H9 (cell line): Measurements from ENCODE around the gene PLXNC1. TPM values are rescaled to one million over a fixed set of nuclear protein-coding genes. Genes with fewer than 3 reads are reported as not detected.

Source experiments
- DNase-seq: peaks from one replicate; pipeline ENCODE4 v3.0.0-alpha.2; 2017
- H2AFZ ChIP-seq: one replicate; pipeline ENCODE4 v1.6.1; 2013; ENCODE audit warnings: mild to moderate bottlenecking, low read length, control low read depth, moderate library complexity
- H2AK5ac ChIP-seq: 2 replicates; pipeline ENCODE4 v1.6.1; 2013; ENCODE audit warnings: low read length, control low read depth, mixed read lengths; ENCODE audit not compliant: insufficient read length
- H2BK120ac ChIP-seq: one replicate; pipeline ENCODE4 v1.6.1; 2013; ENCODE audit warnings: low read depth, mild to moderate bottlenecking, low read length, control low read depth, inconsistent platforms; ENCODE audit not compliant: poor library complexity, severe bottlenecking
- H2BK12ac ChIP-seq: 2 replicates; pipeline ENCODE4 v1.6.1; 2013; ENCODE audit warnings: low read length, control low read depth, mixed read lengths, low read depth; ENCODE audit not compliant: insufficient read length
- H2BK15ac ChIP-seq: 2 replicates; pipeline ENCODE4 v1.6.1; 2013; ENCODE audit warnings: low read depth, low read length, control low read depth
- H2BK20ac ChIP-seq: one replicate; pipeline ENCODE4 v1.6.1; 2013; ENCODE audit warnings: low read depth, mild to moderate bottlenecking, low read length, control low read depth, inconsistent platforms; ENCODE audit not compliant: poor library complexity, severe bottlenecking
- H2BK5ac ChIP-seq: 2 replicates; pipeline ENCODE4 v1.6.1; 2013; ENCODE audit warnings: low read length, control low read depth, mixed read lengths; ENCODE audit not compliant: insufficient read length
- H3K14ac ChIP-seq: 2 replicates; pipeline ENCODE4 v1.6.1; 2013; ENCODE audit warnings: low read length, control low read depth; ENCODE audit not compliant: insufficient read depth
- H3K18ac ChIP-seq: 2 replicates; pipeline ENCODE4 v1.6.1; 2013; ENCODE audit warnings: low read depth, mild to moderate bottlenecking, mixed read lengths, low read length, control low read depth; ENCODE audit not compliant: insufficient read length
- H3K23ac ChIP-seq: 2 replicates; pipeline ENCODE4 v1.6.1; 2013; ENCODE audit warnings: low read length, control low read depth, mixed read lengths, low read depth; ENCODE audit not compliant: insufficient read length
- H3K23me2 ChIP-seq: 2 replicates; pipeline ENCODE4 v1.6.1; 2013; ENCODE audit warnings: low read depth, mild to moderate bottlenecking, mixed read lengths, low read length, control low read depth; ENCODE audit not compliant: insufficient read length, poor library complexity, severe bottlenecking
- H3K27ac ChIP-seq: 2 replicates; pipeline ENCODE4 v1.5.1; 2013; ENCODE audit warnings: low read length, control low read depth, mixed read lengths, low read depth; ENCODE audit not compliant: insufficient read length
- H3K27me3 ChIP-seq: 2 replicates; pipeline ENCODE4 v1.6.1; 2013; ENCODE audit warnings: low read length, control low read depth, inconsistent platforms; ENCODE audit not compliant: insufficient read depth
- H3K4ac ChIP-seq: 2 replicates; pipeline ENCODE4 v1.6.1; 2013; ENCODE audit warnings: low read depth, mild to moderate bottlenecking, control low read depth, inconsistent platforms, low read length, moderate library complexity
- H3K4me1 ChIP-seq: 2 replicates; pipeline ENCODE4 v1.6.1; 2013; ENCODE audit warnings: low read length, control low read depth, inconsistent platforms; ENCODE audit not compliant: insufficient read depth
- H3K4me2 ChIP-seq: 2 replicates; pipeline ENCODE4 v1.6.1; 2013; ENCODE audit warnings: low read length, control low read depth, mixed read lengths; ENCODE audit not compliant: insufficient read length, insufficient read depth
- H3K56ac ChIP-seq: 2 replicates; pipeline ENCODE4 v1.6.1; 2013; ENCODE audit warnings: low read depth, mild to moderate bottlenecking, mixed read lengths, low read length, control low read depth; ENCODE audit not compliant: insufficient read length
- H3K79me1 ChIP-seq: 2 replicates; pipeline ENCODE4 v1.6.1; 2013; ENCODE audit warnings: low read depth, mild to moderate bottlenecking, moderate library complexity, low read length, control low read depth, inconsistent platforms; ENCODE audit not compliant: insufficient read depth, poor library complexity, severe bottlenecking
- H3K79me2 ChIP-seq: 2 replicates; pipeline ENCODE4 v1.6.1; 2013; ENCODE audit warnings: low read length, control low read depth, inconsistent platforms; ENCODE audit not compliant: insufficient read depth
- H3K9ac ChIP-seq: 2 replicates; pipeline ENCODE4 v1.6.1; 2013; ENCODE audit warnings: low read length, control low read depth, mixed read lengths; ENCODE audit not compliant: insufficient read length; ENCODE audit errors: extremely low read depth
- H3K9me3 ChIP-seq: one replicate; pipeline ENCODE4 v1.6.1; 2013; ENCODE audit warnings: low read depth, low read length, inconsistent platforms; ENCODE audit not compliant: control insufficient read depth
- H3T11ph ChIP-seq: one replicate; pipeline ENCODE4 v1.6.1; 2013; ENCODE audit warnings: mild to moderate bottlenecking, low read length, control low read depth, inconsistent platforms
- H4K20me1 ChIP-seq: one replicate; pipeline ENCODE4 v1.6.1; 2013; ENCODE audit not compliant: control insufficient read depth, insufficient read length, insufficient read depth
- H4K5ac ChIP-seq: 2 replicates; pipeline ENCODE4 v1.6.1; 2013; ENCODE audit warnings: low read depth, mild to moderate bottlenecking, mixed read lengths, low read length, control low read depth; ENCODE audit not compliant: insufficient read length
- H4K8ac ChIP-seq: replicated peaks from 2 replicates; pipeline ENCODE4 v1.6.1; 2013; ENCODE audit warnings: low read length, control low read depth, mixed read lengths, low read depth; ENCODE audit not compliant: insufficient read length
- H4K91ac ChIP-seq: 2 replicates; pipeline ENCODE4 v1.6.1; 2013; ENCODE audit warnings: low read depth, mild to moderate bottlenecking, moderate library complexity, mixed read lengths, low read length, control low read depth; ENCODE audit not compliant: insufficient read length
- H3K27ac Mint-ChIP-seq, 3 experiments: 2 replicates in 2 of 3; 3 replicates in 1 of 3; pipeline ENCODE4 v1.8.0; 2020 to 2021; ENCODE audit warnings: mixed read lengths in 3 of 3, mild to moderate bottlenecking in 1 of 3, moderate library complexity in 1 of 3
- H3K27me3 Mint-ChIP-seq: 2 replicates; pipeline ENCODE4 v1.8.0; 2021; ENCODE audit warnings: low read depth, mild to moderate bottlenecking, moderate library complexity, mixed read lengths
- H3K36me3 Mint-ChIP-seq, 3 experiments: 2 replicates in 2 of 3; 3 replicates in 1 of 3; pipeline ENCODE4 v1.8.0; 2020 to 2021; ENCODE audit warnings: low read depth in 3 of 3, mixed read lengths in 3 of 3; ENCODE audit not compliant: insufficient read depth in 1 of 3
- H3K4me1 Mint-ChIP-seq, 2 experiments: 2 replicates each; pipeline ENCODE4 v1.8.0; 2020; ENCODE audit warnings: mixed read lengths in 2 of 2
- H3K4me3 Mint-ChIP-seq, 2 experiments: 2 replicates in 1 of 2; 3 replicates in 1 of 2; pipeline ENCODE4 v1.8.0; 2020 to 2021; ENCODE audit warnings: mild to moderate bottlenecking in 2 of 2, mixed read lengths in 2 of 2, moderate library complexity in 1 of 2
- H3K9me3 Mint-ChIP-seq, 2 experiments: 2 replicates in 1 of 2; 3 replicates in 1 of 2; pipeline ENCODE4 v1.8.0; 2020; ENCODE audit warnings: mild to moderate bottlenecking in 2 of 2, mixed read lengths in 2 of 2, moderate library complexity in 1 of 2
- WGBS: extraction: QIAGEN DNeasy Blood & Tissue Kit; methylation state at CpG from one replicate; pipeline ENCODE4 v1.1.7; 2013; ENCODE audit warnings: missing lambda C conversion rate, low lambda C conversion rate, mixed read lengths; ENCODE audit not compliant: insufficient read length; ENCODE audit errors: extremely low coverage; 5-methylcytosine and 5-hydroxymethylcytosine counted together
- total RNA-seq: library from RNA; stranded (reverse); gene quantifications from 2 replicates; pipeline ENCODE4 v1.2.1, GENCODE V29; 2021
- TF ChIP-seq, protein P1 (sequence below): fragments of 200-600 bp; sonication (generic); conservative IDR thresholded peaks from 3 replicates; pipeline ENCODE4 v1.8.0; 2021; ENCODE audit warnings: antibody characterized with exemption, mild to moderate bottlenecking

PLXNC1 gene
- total RNA-seq, 1 experiment from 2014 or later, result 1.2 TPM

DNA sequence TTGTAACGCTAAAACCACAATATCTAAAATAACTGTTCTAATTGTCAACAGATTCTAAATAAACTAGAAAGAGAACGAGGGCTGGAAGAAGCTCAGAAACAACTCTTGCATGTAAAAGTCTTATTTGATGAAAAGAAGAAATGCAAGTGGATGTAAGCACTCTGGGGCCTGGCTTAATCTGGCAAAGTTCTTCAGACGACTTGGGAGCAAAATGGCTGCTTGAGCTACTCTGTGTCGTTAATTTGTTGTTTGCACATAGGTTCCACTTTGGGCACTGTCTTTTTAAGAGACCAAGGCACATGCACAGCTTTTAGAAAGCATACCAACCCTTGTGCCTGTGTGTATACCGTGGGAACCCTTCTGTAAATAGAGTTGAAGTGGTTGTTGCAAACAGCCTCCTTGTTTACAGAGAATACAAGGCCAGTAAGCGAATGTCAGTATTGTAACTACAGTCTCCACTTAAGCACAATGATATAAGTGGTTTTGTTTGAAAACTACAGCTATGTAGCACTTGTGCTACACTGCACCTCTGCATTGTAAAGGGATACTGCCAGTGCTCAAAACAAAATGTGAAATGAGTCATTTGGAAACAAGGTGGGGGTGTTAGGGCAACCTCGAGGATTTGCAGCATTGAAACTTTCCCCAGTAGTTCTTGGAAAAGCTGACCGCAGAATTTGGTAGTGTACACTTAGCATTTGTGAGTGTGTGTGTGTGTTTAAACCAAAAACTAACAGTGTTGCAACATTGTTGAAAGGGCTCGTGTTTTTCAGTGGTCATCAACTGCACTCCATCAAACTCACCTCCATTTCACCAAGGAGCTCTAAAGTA is 157.0 kb downstream of the PLXNC1 start:
- no peaks in the 10 kb centered on the region for H3K79me2 ChIP-seq
- peaks cover 11% of the 10 kb centered on the region; the same call in 1 of the 2 replicates for H3K4me1 ChIP-seq
- peaks cover 11 to 37% (median 26%) of the 10 kb centered on the region in 3 experiments; a peak in 6 of 7 replicates for H3K36me3 Mint-ChIP-seq
- H2AFZ ChIP-seq, result no peak overlapping the region
- H3K4ac ChIP-seq, result no peak overlapping the region
- H4K8ac ChIP-seq, result no peak overlapping the region
- peak overlapping the region; percentile 30 to 98 (median 89) for H3K27ac Mint-ChIP-seq
- no peaks in the 10 kb centered on the region for H3K9me3 Mint-ChIP-seq
- peak overlapping the region; percentile 80 for H3K27ac ChIP-seq
- no peaks in the 10 kb centered on the region for H3K27me3 Mint-ChIP-seq
- H3K56ac ChIP-seq, result no peak overlapping the region
- H3K4me2 ChIP-seq, result no peak overlapping the region
- H4K5ac ChIP-seq, result no peak overlapping the region
- H3K18ac ChIP-seq, result no peak overlapping the region
- H2BK120ac ChIP-seq, result no peak overlapping the region
- H3K27me3 ChIP-seq, result no peaks in the 10 kb centered on the region
- H3K23ac ChIP-seq, result no peak overlapping the region
- H3K9ac ChIP-seq, result peak overlapping the region; percentile 15
- H3K4me3 Mint-ChIP-seq, result peak overlapping the region in 1 of 2 experiments; percentile 31; a peak in 2 of 5 replicates
- H3K79me1 ChIP-seq, result no peaks in the 10 kb centered on the region
- H4K20me1 ChIP-seq, result no peaks in the 10 kb centered on the region
- TF ChIP-seq, protein P1, sequence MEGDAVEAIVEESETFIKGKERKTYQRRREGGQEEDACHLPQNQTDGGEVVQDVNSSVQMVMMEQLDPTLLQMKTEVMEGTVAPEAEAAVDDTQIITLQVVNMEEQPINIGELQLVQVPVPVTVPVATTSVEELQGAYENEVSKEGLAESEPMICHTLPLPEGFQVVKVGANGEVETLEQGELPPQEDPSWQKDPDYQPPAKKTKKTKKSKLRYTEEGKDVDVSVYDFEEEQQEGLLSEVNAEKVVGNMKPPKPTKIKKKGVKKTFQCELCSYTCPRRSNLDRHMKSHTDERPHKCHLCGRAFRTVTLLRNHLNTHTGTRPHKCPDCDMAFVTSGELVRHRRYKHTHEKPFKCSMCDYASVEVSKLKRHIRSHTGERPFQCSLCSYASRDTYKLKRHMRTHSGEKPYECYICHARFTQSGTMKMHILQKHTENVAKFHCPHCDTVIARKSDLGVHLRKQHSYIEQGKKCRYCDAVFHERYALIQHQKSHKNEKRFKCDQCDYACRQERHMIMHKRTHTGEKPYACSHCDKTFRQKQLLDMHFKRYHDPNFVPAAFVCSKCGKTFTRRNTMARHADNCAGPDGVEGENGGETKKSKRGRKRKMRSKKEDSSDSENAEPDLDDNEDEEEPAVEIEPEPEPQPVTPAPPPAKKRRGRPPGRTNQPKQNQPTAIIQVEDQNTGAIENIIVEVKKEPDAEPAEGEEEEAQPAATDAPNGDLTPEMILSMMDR, result no peak
- H3T11ph ChIP-seq, result no peak overlapping the region
- H2BK12ac ChIP-seq, result no peak overlapping the region
- no peaks in the 10 kb centered on the region for H3K9me3 ChIP-seq
- peaks cover 36 to 42% of the 10 kb centered on the region in 2 experiments for H3K4me1 Mint-ChIP-seq
- H2BK15ac ChIP-seq, result no peak overlapping the region
- peak; percentile 29 for DNase-seq
- no peak overlapping the region for H4K91ac ChIP-seq
- no peak overlapping the region for H2AK5ac ChIP-seq
- no CpG with 5 or more reads among the region's 9 CpGs for WGBS
- H3K23me2 ChIP-seq, result no peaks in the 10 kb centered on the region
- no peak overlapping the region for H3K14ac ChIP-seq
- H2BK5ac ChIP-seq, result no peak overlapping the region
- no peak overlapping the region for H2BK20ac ChIP-seq
